Tibial nerve (tissue), 4 donors: ENCODE results near the gene LHPP. TPM values are rescaled to one million over a fixed set of nuclear protein-coding genes. Genes with fewer than 3 reads are reported as not detected.

Experiments
- DNase-seq, 2 donors: peaks; one replicate each; pipeline ENCODE4 v3.0.0-alpha.2; 2019; ENCODE audit warnings: low spot score in 2 of 2
- H3K27ac ChIP-seq, 4 donors: fragments of 200-600 bp; sonication (generic) in 3 of 4; one replicate each; pipeline ENCODE4 v1.5.1; 2017 to 2019; ENCODE audit warnings: mild to moderate bottlenecking in 1 of 4
- H3K27me3 ChIP-seq, 2 donors: fragments of 200-600 bp; sonication (generic) in 1 of 2; one replicate each; pipeline versions ENCODE4 v1.5.1 to v1.6.0; 2017 to 2019
- H3K36me3 ChIP-seq, 3 donors: fragments of 200-600 bp; sonication (generic); one replicate each; pipeline ENCODE4 v1.5.1; 2018 to 2019
- H3K4me1 ChIP-seq, 4 donors: fragments of 200-600 bp; sonication (generic) in 3 of 4; one replicate each; pipeline ENCODE4 v1.5.1; 2017 to 2019
- H3K4me3 ChIP-seq, 4 donors: fragments of 200-600 bp; sonication (generic) in 3 of 4; one replicate each; pipeline ENCODE4 v1.5.1; 2017 to 2019; ENCODE audit warnings: mild to moderate bottlenecking in 1 of 4, moderate library complexity in 1 of 4
- H3K9me3 ChIP-seq, 4 donors: fragments of 200-600 bp; sonication (generic) in 3 of 4; one replicate each; pipeline ENCODE4 v1.5.1; 2017 to 2019
- EP300 ChIP-seq, 2 donors: sonication (generic); formaldehyde crosslinking; IDR thresholded peaks; one replicate each; pipeline ENCODE4 v1.6.1; 2017; ENCODE audit warnings: antibody characterized with exemption in 2 of 2, mild to moderate bottlenecking in 1 of 2
- POLR2A ChIP-seq, 2 donors: fragments of 450-650 bp; IDR thresholded peaks; one replicate each; pipeline ENCODE4 v1.6.1; 2017; ENCODE audit warnings: antibody characterized with exemption in 2 of 2, mild to moderate bottlenecking in 2 of 2, moderate library complexity in 2 of 2
- WGBS, 2 donors: methylation state at CpG; one replicate each; pipeline ENCODE4 v1.1.5; 2018; 5-methylcytosine and 5-hydroxymethylcytosine counted together
- total RNA-seq, 4 donors: library from RNA; depleted of rRNA; stranded (reverse); fragments of >200 nt; gene quantifications; one replicate each; pipeline ENCODE4 v1.1.0, GENCODE V29; 2016
- TF ChIP-seq, protein P1 (sequence below), 5 experiments: fragments of 200-600 bp in 3 of 5; fragments of 450-650 bp in 2 of 5; sonication (generic) in 3 of 5; IDR thresholded peaks; one replicate each; pipeline ENCODE4 v1.5.1; 2016 to 2019; ENCODE audit warnings: antibody characterized with exemption in 5 of 5, mild to moderate bottlenecking in 3 of 5, moderate library complexity in 2 of 5

The LHPP gene
- total RNA-seq, 4 donors from 2014 or later = 25.5 to 211 (median 123) TPM

DNA sequence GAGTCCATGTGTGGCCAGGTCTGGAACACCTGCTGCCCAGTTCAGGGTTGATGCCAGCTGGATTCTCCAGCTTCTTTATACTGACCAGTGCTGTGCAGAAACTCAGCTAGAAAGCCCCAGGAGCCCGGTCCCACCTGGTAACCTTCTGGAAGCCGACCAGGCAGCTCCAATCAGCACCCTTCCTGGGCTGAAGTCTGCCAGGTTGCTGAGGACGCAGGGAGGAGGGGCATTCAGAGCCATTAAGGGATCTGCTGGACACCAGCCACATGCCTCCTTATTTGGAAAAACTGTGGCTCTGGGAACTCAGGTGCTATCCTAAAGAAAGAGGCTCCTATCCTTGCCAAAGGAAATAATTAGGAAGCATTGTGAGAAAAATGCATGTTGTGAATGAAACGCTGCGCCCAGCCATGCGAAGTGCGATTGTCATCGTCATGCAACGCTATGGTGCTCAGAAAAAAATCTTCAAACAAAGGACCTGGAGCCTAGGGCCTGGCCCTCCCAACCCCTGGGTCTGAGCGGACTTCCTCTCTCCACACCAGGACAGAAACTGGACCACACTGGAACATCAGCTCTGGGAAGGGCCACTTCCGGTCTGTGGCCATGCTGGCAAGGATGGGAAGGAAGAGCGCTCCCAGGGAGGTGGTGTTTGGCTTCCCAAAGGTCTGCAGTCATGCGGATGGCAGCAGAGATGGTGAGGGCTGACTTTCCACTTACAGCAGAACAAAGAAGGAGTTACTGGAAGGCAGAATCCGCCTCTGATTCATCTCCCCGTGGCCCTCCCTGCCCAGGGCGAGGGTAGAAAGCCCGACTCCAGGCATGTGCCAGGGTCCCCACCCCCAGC lies 192.4 kb downstream of the LHPP start:
- Histone ChIP-seq H3K27me3 (no peaks in the 10 kb centered on the region), H3K36me3 (peaks cover 0 to 13% (median 0%) of the 10 kb centered on the region in 3 donors), H3K9me3 (no peaks in the 10 kb centered on the region), H3K4me1 (peaks cover 0 to 96% (median 71%) of the 10 kb centered on the region in 4 donors), H3K4me3 (no peak overlapping the region), H3K27ac (peak overlapping the region; percentile 11 to 91 (median 60))
- DNase-seq = no peak
- WGBS, 2 donors = 75 to 93% methylated on average over 12 to 16 of the region's 17 CpGs
- TF ChIP-seq, protein P1, sequence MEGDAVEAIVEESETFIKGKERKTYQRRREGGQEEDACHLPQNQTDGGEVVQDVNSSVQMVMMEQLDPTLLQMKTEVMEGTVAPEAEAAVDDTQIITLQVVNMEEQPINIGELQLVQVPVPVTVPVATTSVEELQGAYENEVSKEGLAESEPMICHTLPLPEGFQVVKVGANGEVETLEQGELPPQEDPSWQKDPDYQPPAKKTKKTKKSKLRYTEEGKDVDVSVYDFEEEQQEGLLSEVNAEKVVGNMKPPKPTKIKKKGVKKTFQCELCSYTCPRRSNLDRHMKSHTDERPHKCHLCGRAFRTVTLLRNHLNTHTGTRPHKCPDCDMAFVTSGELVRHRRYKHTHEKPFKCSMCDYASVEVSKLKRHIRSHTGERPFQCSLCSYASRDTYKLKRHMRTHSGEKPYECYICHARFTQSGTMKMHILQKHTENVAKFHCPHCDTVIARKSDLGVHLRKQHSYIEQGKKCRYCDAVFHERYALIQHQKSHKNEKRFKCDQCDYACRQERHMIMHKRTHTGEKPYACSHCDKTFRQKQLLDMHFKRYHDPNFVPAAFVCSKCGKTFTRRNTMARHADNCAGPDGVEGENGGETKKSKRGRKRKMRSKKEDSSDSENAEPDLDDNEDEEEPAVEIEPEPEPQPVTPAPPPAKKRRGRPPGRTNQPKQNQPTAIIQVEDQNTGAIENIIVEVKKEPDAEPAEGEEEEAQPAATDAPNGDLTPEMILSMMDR (IDR thresholded peaks at IDR 0.05) = no peak
- TF ChIP-seq POLR2A (IDR thresholded peaks at IDR 0.05) (no peak), EP300 (IDR thresholded peaks at IDR 0.05) (peak in 1 of 2 donors; percentile 71)

DNA sequence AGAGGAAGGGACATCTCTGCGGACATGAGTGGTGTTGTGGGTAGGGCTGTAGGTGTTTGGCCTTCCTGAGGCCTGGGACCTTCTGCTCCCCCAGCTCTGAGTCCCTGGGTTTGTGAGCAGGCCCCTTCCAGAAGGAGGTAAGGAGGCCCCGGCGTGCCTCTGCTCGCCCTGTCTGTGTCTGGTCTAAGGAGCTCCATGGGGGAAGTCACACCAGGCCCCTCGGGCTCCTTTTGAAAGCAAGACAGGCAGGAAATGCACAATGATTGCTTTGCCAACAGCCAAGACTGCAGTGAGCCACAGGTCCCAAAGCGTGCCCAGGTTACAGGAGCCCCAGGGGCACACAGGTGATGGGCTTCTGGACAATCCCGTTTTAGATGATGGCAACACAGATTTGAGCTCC lies 193.1 kb downstream of the LHPP start:
- WGBS, 2 donors = 62 to 66% methylated on average over 5 of the region's 7 CpGs
- no peaks in the 10 kb centered on the region for H3K9me3 ChIP-seq
- DNase-seq = no peak
- H3K4me3 ChIP-seq = no peak overlapping the region
- no peaks in the 10 kb centered on the region for H3K27me3 ChIP-seq
- H3K27ac ChIP-seq = peak overlapping the region; percentile 11 to 91 (median 58)
- no peak for TF ChIP-seq EP300 (IDR thresholded peaks at IDR 0.05)
- TF ChIP-seq, protein P1 (IDR thresholded peaks at IDR 0.05) = no peak
- no peak for TF ChIP-seq POLR2A (IDR thresholded peaks at IDR 0.05)
- H3K4me1 ChIP-seq = peaks cover 0 to 96% (median 67%) of the 10 kb centered on the region in 4 donors
- H3K36me3 ChIP-seq = peaks cover 0 to 13% (median 0%) of the 10 kb centered on the region in 3 donors

DNA sequence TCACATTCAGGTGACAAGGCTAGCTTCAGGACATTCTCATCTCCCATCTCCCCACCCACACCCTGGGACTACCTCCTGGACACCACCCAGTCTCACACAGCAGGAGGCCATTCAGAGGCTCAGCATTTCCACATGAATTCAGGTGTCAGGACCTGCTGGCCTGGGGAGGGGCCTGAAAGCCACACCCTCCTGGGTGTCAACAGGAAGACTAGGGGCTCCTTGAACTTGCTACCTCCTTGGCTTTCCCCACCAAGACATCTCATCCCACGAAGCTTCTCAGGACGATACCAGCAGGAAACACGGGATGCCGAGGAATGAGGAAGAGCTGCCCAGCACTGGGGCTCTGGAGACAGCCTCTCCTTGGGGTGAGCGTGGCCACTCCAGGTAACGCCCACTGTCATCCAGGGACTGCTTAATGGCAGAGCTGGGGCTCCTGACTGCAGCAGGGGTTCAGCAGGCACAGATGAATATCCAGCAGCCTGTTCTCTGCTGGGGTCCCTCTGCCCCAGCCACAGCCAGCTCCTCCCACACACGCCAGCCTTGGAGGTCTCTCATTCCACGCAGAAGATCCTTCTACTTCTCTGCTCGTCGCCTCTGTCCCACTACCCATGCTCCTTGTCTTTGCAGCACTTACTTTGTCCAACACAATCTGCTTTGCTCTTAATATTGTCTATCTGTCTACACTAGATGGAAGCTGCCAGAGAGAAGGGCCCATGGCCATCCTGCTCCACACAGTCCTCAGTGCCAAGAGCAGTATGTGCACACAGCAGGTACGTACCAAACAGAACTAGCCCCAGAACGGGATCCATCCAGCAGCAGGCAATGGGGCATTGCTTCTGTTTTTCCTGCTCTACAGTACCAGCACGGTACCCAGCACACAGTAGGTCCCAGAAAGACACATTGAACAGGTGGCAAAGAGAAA lies 193.8 kb downstream of the LHPP start:
- H3K9me3 ChIP-seq = no peaks in the 10 kb centered on the region
- WGBS, 2 donors = 83 to 89% methylated on average over 12 to 13 of the region's 13 CpGs
- H3K36me3 ChIP-seq = peaks cover 0 to 13% (median 0%) of the 10 kb centered on the region in 3 donors
- peak overlapping the region in 3 of 4 donors; percentile 32 to 91 (median 84) for H3K27ac ChIP-seq
- peaks cover 0 to 96% (median 64%) of the 10 kb centered on the region in 4 donors for H3K4me1 ChIP-seq
- H3K4me3 ChIP-seq = no peak overlapping the region
- DNase-seq = no peak
- TF ChIP-seq, protein P1 (IDR thresholded peaks at IDR 0.05) = no peak
- TF ChIP-seq POLR2A (IDR thresholded peaks at IDR 0.05) = no peak
- no peak for TF ChIP-seq EP300 (IDR thresholded peaks at IDR 0.05)
- H3K27me3 ChIP-seq = no peaks in the 10 kb centered on the region

DNA sequence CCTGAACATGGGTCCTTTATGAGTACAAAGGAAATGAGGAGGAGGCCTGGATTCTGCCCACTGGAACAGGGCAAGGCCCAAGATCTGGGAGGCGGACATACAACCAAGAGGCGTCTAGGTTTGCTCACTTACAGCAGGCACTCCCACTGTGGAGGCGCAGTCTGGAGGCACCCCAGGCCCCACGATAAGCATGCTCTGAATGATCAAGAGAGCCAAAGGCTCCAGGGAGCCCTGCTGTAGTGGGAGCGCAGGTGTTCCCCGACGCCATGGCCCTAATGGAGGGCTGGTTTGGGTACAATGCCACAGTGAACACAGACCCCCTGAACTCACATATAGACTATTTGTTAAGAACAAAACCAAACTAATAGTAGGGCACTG lies 194.5 kb downstream of the LHPP start:
- H3K27me3 ChIP-seq = no peaks in the 10 kb centered on the region
- H3K4me1 ChIP-seq = peaks cover 0 to 93% (median 59%) of the 10 kb centered on the region in 4 donors
- no peak overlapping the region for H3K4me3 ChIP-seq
- H3K27ac ChIP-seq = peak overlapping the region in 1 of 4 donors; percentile 39
- no peaks in the 10 kb centered on the region for H3K9me3 ChIP-seq
- WGBS, 2 donors = 91 to 97% methylated on average over 7 of the region's 7 CpGs
- no peak for DNase-seq
- H3K36me3 ChIP-seq = peaks cover 0 to 14% (median 0%) of the 10 kb centered on the region in 3 donors
- no peak for TF ChIP-seq POLR2A (IDR thresholded peaks at IDR 0.05)
- TF ChIP-seq, protein P1 (IDR thresholded peaks at IDR 0.05) = no peak
